NCI-H446 (cell line): ENCODE data around the gene MFAP2.

Source experiments
- DNase-seq, 2 experiments: peaks; one replicate each; lab custom pipeline; 2025; lab: John Stamatoyannopoulos, UW

The MFAP2 gene

DNA sequence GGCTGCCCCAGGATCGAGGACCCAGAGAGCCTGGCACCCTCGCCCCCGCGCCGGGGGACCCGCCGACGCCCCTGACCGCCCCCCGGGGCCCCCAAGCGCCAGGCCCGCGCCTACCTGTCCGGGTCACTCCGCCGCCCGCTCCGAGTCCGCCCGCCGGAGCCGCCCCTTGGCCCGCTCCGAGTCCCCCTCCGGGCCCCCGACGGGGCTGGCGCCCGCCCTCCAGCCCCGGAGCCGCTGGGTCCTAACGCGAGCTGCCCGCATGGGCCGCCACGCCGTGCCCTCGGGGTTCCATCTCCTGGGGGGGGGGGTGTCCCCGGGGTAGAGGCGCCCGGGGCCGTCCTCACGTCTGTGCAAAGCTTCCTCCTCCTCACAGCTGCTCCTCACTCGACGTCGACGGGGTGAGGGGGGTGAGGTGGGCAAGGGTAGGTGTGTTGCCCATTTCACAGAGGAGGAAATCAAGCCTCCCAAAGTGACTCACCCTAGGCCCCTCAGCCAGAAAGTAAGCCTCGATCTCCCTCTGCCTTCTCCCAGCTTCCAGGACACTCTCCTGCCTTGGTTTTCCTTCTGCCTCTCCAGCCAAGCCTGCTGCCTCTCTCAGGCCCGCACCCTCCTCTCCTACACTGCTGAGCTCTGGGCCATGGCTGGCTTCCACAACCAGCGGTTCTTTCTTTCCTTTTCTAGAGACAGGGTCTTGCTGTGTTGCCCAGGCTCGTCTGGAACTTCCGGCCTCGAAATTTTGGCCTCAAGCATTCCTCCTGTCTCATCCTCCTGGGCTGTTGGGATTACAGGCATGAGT is at the start of gene MFAP2:
Gene MFAP2 (minus strand): TSS at position 148 of the 796 bp plus-strand sequence. CDS start 2,347 bp downstream, outside the sequence.
- no peak for DNase-seq

GRCh38 chr1:17030206-17030605 is 49.8 kb upstream of the MFAP2 start:
- no peak for DNase-seq

- peak in 1 of 2 experiments; percentile 24 for DNase-seq
These were observed 48.3 kb upstream of the MFAP2 start for GRCh38 chr1:17028662-17029188.

GRCh38 chr1:17027900-17028299 is 47.5 kb upstream of the MFAP2 start:
- no peak for DNase-seq

- no peak for DNase-seq
These were observed 47.0 kb upstream of the MFAP2 start for GRCh38 chr1:17027403-17027802.

GRCh38 chr1:17024721-17025120 is 44.3 kb upstream of the MFAP2 start:
- DNase-seq = no peak

GRCh38 chr1:17023573-17023972 is 43.2 kb upstream of the MFAP2 start:
- no peak for DNase-seq

GRCh38 chr1:17023102-17023501 is 42.7 kb upstream of the MFAP2 start:
- DNase-seq = no peak

GRCh38 chr1:17021896-17022295 is 41.5 kb upstream of the MFAP2 start:
- no peak for DNase-seq

DNA sequence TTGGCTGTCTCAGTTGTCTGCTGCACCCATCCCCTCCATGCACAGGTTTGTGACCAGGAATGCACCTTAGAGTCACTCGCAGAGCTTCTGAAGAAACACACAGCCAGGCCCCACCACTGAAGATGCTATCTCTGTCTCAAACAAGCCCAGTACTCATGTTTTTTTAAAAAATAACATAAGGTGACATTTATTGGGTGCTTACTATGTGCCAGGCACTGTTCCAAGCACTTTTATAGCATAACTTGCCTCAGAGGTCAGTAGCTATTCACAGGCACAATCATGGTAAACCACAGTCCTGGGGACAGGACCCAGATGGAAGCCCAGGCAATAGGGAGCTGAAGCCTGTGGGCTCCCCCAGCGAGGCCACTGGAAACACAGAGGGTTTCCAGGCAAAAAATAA is 40.1 kb upstream of the MFAP2 start:
- no peak for DNase-seq

GRCh38 chr1:17018849-17019248 is 38.4 kb upstream of the MFAP2 start:
- no peak for DNase-seq

GRCh38 chr1:17017435-17017834 is 37.0 kb upstream of the MFAP2 start:
- no peak for DNase-seq

- DNase-seq = no peak
These were observed 35.9 kb upstream of the MFAP2 start for GRCh38 chr1:17016317-17016661.

DNA sequence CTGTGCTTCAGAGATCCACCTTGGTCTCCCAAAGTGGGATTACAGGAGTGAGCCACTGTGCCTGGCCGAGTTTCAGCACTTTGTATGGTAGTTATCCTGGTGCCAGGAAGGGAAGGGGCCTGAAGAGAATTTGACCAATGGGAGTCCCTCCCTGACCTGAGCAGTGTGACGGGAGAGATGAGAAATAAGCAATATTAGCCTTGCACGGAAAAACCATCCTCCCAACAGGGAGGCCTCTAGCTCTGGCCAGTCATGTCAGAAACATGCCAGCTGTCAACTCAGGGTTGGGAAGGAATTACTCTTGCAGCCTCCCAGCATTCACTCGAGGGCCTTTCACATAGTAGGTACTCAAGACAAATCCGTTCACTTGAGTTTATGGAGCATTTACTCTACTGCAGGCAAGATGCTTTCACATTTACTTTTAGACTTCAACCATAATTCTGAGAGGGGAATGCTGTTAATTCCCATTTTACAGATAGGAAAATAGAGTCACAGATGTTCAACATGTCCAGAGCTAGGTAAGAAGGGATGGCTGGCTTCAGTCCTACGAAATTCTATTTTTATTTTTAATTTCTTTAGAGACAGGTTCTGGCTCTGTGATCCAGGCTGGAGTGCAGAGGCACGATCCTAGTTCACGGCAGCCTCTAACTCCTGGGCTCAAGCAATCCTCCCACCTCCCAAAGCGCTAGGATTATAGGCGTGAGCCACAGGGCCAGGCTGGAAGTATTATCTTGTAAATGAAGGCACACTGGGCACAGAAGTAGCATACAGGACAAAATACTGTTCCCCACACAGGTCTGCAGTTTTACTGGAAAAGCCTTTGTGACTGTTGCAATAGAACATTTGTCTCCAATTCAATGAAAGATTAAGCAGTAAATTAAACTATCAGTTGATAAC is 34.5 kb upstream of the MFAP2 start:
- DNase-seq = no peak

- peak in 1 of 2 experiments; percentile 55 for DNase-seq
These were observed 33.3 kb upstream of the MFAP2 start for GRCh38 chr1:17013491-17014320.

- peak; percentile 2 to 55 for DNase-seq
These were observed 32.5 kb upstream of the MFAP2 start for GRCh38 chr1:17012775-17013490.

GRCh38 chr1:17011439-17012307 is 31.3 kb upstream of the MFAP2 start, which contains the start of gene ATP13A2:
ATP13A2 (minus strand) TSS chr1:17011928; CDS start chr1:17011738, 190 bp downstream.
- peak; percentile 39 to 87 for DNase-seq

GRCh38 chr1:17011092-17011438 is 30.6 kb upstream of the MFAP2 start:
- no peak for DNase-seq

DNA sequence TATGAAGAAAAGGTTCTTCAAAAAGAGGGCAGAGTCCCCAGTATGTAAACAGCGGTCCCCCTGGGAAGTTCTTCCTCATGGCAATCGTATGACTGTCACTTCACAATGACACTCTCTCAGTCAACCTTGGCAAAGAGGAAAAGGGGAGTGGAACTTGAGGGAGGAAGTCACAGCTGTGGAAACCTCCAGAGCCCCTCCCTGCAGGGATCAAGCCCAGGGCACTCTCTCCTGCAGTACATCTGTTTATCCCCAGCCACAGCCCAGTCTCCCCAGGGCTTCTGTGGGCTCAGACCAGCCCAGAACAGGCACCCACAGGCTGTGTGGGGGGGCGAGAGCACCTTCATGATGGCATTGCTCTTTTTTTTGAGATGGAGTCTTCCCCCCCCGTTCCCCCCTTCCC is 29.3 kb upstream of the MFAP2 start:
- DNase-seq = no peak

- no peak for DNase-seq
These were observed 27.9 kb upstream of the MFAP2 start for GRCh38 chr1:17008208-17008855.
